SIG-M5 (cell line): ENCODE results near the gene SCN2A.

Experiments
- DNase-seq: peaks from one replicate; lab custom pipeline; 2025; lab: John Stamatoyannopoulos, UW

Gene SCN2A

GRCh38 chr2:165239230-165239629, at the start of gene SCN2A:
Gene SCN2A, plus strand, starts transcription at chr2:165239414. Its CDS starts 56,410 bp downstream, at chr2:165295824.
- DNase-seq: no peak

DNA sequence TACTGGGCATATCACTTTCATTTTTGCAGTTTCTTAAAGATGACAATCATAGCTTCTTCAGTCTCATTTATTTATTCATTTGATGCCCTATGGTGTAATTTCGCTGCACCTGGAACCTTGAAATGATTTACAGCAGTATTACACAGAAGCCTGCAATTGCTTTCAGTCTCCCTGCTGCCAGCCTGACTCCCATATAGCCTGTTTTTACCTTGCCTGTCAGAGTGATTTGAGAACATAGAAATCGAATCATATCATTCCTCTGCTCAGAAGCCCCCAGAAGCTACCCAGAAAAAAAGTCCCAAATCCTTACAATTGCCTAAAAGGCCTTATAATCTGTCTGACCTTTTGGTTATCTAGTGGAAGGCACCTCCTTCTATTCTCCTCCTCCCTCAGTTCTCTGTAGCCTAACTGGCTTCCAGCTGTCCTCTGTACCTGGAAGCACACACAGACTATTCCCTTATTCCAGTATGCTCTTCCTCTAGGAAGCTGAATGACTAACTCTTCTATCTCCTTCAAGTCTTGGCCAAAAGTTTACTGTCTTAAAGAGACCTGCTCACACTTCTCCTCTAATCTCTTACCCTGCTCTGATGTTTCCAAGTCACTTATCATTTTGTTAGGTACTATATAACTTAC, 48.0 kb upstream of the SCN2A start:
- DNase-seq: no peak

DNA sequence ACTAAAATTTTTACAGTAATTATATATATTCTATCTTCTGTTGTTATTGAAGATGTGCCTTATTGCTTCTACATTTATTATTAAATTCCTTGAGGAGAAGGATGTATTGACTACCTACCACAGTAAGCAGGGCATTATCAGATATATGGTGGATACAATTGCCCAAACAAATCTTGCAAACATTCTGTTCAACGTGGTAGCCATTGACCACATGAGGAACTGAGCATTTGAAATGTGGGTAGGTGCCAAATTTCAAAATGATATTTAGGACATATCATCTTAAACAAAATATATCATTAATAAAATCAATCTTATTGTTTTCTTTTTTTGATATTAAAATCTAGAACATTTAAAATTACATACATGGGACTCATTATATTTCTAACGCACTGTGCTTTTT, 46.5 kb upstream of the SCN2A start:
- no peak for DNase-seq

- DNase-seq: no peak
Measured at GRCh38 chr2:165193178-165193777, 45.9 kb upstream of the SCN2A start.

DNA sequence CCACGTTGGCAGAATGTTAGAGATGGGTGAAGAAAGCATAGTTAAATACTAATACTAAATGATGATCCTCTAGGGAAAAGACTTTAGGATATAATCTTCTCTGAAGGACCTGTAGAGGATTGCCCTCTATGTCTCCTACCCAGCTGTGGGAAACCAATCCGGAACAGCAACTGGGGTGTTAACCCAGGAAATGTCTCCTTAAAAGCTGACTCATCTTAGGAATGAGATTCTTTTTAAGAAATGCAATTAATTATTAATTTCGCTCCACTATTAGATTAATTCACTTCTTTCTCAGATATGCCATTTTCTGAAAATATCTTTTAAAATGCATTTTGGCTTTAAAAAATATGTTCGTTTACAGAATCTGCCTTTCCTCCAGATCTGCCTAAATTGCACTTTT, 42.8 kb upstream of the SCN2A start:
- DNase-seq: no peak

DNA sequence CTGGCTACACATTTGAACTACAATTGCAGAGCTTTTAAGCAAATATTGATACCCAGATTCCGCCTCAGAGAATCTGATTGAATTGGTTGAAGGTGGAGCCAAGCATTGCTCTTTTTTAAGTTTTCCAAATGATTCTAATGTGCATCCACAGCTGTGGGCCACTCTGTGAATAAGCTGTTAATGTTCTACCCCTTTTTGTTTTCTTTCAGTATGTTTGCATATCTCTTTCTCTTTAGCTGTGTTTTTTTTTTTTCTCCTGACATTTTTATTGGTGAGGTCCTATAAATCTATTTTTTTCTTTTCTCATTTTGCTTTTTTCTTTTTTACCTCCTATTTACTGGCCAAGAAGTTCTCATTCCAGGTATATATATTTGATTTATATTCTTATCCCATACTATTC, 41.9 kb upstream of the SCN2A start:
- no peak for DNase-seq

DNA sequence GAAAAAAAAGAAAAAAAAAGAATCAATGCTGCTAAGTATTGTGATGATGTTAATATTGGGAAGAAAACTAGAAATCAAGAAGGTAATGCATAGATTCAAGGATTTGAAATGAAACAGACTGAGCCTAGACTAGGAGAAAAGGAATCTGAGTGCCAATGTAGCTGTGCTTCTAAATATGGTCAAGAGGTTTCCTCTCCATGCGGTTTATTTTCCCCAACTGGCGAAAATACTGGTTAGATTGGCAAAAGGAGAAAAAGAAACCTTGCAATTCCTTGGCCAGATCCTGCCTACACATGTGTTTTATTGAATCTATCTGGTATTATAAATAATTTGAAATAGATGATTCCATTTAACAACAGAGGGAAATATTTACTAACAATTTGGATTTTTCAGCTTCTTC, 41.0 kb upstream of the SCN2A start:
- DNase-seq: no peak

DNA sequence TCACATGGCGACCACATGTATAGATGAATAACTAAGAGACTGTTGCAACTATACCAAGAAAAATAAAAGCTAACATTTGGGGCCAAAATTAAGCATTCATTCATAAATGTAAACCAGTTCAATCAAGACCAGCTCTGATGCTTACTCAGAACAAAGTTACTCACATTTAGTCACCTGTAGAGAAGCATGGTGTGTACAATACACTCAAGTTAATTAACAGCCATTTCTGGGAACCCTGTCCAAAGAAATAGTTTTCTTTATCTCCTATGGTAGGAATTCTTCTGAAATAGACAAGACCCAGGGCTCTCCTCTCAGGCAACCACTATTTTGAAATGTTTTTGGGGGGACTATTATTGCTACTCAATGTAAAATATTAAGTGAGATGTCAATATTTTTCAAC, 37.0 kb upstream of the SCN2A start:
- DNase-seq: no peak

DNA sequence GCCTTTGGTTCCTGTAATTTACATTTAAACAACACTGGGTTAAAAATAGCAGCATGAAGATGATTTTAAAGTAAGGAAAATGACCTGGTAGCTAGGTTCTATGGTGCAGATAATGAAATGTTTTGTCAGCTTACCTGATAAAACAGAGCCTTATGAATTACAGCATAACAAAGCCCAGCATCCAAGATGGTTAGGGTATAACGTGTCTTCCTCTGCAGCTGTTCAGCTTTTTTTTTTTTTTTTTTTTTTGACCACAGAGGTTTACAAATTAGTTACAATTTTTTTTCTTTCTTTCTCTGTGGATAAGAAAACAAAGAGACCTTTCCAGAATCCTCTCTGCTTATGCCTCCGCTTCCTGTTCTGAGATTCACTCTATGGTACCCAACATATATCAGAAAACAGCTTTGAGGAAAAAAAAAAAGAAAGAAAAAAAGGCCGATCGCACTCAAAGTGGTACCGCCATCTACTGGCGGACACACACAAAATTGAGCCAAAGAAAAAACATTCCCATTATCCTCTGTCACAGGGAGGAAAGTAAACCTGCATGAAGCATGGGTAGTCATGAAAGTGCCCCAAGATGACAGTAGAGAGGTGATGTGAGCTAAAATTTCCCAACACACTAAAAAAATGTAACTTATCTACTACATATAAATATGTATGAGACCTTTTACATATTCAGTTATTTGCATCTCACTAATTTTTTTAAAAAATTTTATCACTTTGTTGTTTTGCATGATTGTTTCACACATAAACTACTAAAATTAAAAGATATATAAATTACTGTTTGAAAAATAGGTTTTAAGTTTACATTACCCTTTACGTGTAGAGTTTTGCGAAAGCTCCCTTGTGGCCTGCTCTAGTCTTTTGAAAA, 35.3 kb upstream of the SCN2A start, which contains the start of gene SCN3A:
SCN3A (minus strand) TSS at position 362 of the 871 bp plus-strand sequence. CDS start 27,656 bp downstream, outside the sequence.
- no peak for DNase-seq

GRCh38 chr2:165205865-165206264, 33.3 kb upstream of the SCN2A start:
- DNase-seq: no peak

- no peak for DNase-seq
Measured at GRCh38 chr2:165208094-165208493, 31.1 kb upstream of the SCN2A start.

DNA sequence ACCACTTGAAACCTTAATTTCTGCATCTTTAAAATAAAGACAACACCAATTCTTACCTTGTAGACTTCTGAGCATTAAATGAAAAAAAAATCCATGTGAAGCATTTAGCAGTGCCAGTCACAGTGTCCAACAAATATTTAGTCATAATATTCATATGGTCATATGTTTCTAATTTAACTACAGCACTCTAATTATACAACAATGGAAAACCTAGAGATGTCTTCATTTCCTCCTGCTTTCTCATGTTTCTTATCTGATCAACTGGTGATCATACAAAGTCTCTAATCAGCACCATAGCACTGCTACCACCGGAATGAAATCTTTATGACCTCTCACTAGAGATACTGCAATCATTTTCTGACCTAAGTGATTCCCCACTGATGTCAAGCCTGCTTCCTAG, 25.1 kb upstream of the SCN2A start:
- DNase-seq: no peak

GRCh38 chr2:165219481-165219880, 19.7 kb upstream of the SCN2A start:
- DNase-seq: no peak

GRCh38 chr2:165224941-165225340, 14.3 kb upstream of the SCN2A start:
- no peak for DNase-seq

GRCh38 chr2:165227571-165227970, 11.6 kb upstream of the SCN2A start:
- no peak for DNase-seq

- no peak for DNase-seq
Measured at GRCh38 chr2:165237056-165237455, 2.2 kb upstream of the SCN2A start.

- no peak for DNase-seq
Measured at GRCh38 chr2:165238295-165238694, 919 bp upstream of the SCN2A start.

DNA sequence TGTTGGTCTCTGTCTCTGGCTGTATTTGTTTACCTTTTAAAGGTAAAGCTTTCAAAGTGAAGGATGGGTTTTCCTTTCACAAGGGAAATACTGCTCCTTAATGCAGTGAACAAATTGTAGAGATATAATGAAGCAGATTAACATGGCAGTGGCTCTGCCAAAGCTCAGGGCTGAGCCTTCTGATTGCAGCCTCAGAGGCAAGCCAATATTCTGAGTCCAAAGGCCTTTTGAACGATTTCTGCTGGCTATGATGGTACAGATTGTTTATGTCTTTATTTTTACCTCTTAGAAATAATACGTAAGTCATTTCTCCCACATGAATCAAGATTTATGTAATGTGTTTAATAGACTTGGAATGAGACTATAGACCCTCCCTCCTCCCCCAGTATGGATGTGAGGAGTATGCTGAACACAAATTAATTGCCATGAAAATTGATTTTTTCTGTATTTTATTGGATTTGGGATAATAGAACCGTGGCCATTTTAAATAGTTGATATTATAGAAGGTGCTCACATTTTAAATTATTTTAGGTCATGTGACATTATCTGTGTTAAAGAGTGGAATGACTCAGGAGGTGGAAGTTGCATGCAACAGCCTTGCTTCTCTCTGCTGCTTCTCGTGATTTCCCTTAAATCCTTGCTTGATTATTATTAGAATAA, 772 bp downstream of the SCN2A start:
- DNase-seq: no peak

DNA sequence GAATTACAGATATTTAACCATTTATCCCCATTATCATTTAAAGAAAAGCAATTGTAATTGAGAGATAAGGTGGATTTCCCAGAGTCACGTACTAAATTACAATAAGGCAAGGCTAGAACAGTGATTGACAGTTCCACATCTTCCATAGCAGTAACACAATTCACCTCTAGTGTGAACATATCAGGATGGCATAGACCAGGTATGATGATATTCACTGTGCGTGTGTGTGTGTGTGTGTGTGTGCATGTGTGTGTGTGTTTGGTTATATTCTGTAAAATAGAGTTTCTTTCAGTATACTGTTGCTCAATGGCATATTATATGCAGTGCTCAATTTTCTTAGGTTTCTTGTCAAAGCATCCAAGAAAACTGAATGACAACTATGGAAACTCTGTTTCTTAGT, 1.7 kb downstream of the SCN2A start:
- DNase-seq: no peak

DNA sequence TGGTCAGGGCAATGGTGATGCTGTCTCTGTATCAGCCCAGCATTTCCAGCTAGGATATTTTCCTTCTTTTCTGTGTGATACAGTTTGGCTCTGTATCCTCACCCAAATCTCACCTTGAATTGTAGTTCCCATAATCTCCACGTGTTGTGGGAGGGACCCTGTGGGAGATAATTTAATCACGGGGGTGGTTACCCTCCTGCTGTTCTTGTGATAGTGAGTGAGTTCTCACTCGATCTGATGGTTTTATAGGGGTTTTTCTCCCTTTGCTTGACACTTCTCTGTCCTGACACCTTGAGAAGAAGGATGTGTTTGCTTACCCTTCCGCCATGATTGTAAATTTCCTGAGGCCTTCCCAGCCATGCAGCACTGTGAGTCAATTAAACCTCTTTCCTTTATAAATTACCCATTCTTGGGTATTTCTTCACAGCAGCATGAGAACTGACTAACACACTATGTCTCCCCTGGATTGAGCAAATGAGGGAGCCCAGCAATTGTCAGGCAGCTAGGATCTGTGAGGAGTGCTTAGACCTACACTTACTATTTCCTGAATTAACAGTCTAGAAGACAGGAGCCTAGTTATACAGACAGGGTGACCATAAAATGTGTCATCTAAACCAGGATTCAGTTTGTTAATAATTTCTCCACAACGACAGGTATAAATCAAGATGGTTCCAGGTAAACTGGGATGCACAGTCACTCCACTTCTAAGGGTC, 6.0 kb downstream of the SCN2A start:
- no peak for DNase-seq

- no peak for DNase-seq
Measured at GRCh38 chr2:165248238-165248637, 9.0 kb downstream of the SCN2A start.

DNA sequence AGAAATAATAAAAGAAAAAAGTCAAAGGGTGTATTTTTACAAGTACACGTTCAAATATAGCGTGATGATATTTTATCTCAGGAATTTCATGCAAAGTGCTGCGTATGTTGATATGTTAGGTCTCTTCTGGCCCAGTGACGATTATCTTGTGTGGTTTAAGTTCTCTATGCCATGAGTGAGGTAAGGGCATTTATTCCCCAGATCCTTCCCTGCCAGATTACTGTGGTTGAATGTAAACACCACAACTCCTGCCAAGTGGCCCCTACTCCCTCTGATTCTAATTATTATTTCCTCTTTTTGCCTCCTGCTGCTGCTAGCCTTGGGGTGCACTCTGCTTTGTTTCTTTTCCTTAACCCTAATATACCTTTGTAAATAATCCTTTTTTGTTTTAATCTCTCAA, 12.2 kb downstream of the SCN2A start:
- DNase-seq: no peak
